Endometrial microvascular endothelial cells (primary cell): Measurements from ENCODE around the gene APOBR. TPM values are rescaled to one million over a fixed set of nuclear protein-coding genes. Genes with fewer than 3 reads are reported as not detected.
"Not testable (repeated sequence)": the region's sequence is repeated elsewhere in the genome, so short reads cannot be mapped to it uniquely, and the experiment has no call there.

ENCODE experiments used
- in situ Hi-C: cut with HindIII; loops from 2 replicates; pipeline ENCODE4 v1.10.0; 2017; ENCODE audit warnings: low sequenced_read_pairs, low pct_unique_long_range_greater_than_20kb; ENCODE audit errors: inconsistent ontology term
- total RNA-seq: library from RNA; depleted of rRNA; stranded (reverse); fragments of >200 nt; gene quantifications from one replicate; pipeline ENCODE4 v1.2.3, GENCODE V29; 2015; ENCODE audit errors: inconsistent ontology term

The APOBR gene
- total RNA-seq, 1 donor from 2014 or later, result not detected

- in situ Hi-C loops, result no loop called here
Observed at GRCh38 chr16:28522792-28523191, 28.3 kb downstream of the APOBR start.

GRCh38 chr16:28524681-28525171, 30.3 kb downstream of the APOBR start:
- in situ Hi-C loops, result no loop called here

GRCh38 chr16:28526201-28527099, 32.0 kb downstream of the APOBR start:
- in situ Hi-C loops, result no loop called here

- in situ Hi-C loops, result not testable (repeated sequence)
Observed at GRCh38 chr16:28527100-28527785, 32.8 kb downstream of the APOBR start.

- in situ Hi-C loops, result no loop called here
Observed at GRCh38 chr16:28527985-28528384, 33.5 kb downstream of the APOBR start.

- in situ Hi-C loops, result no loop called here
Observed at GRCh38 chr16:28528463-28528867, 34.0 kb downstream of the APOBR start.

- in situ Hi-C loops, result no loop called here
Observed at GRCh38 chr16:28529124-28529523, 34.7 kb downstream of the APOBR start.

GRCh38 chr16:28531777-28532744, 37.6 kb downstream of the APOBR start:
- in situ Hi-C loops, result no loop called here

- in situ Hi-C loops, result no loop called here
Observed at GRCh38 chr16:28532940-28533647, 38.7 kb downstream of the APOBR start.

GRCh38 chr16:28534542-28535373, 40.3 kb downstream of the APOBR start:
- in situ Hi-C loops, result no loop called here

GRCh38 chr16:28537076-28537475, 42.6 kb downstream of the APOBR start:
- in situ Hi-C loops, result no loop called here

GRCh38 chr16:28537964-28538732, 43.7 kb downstream of the APOBR start:
- in situ Hi-C loops, result no loop called here

GRCh38 chr16:28538733-28539596, 44.5 kb downstream of the APOBR start, which contains the start of gene NUPR1:
Gene NUPR1, minus strand, starts transcription at chr16:28538974. Its CDS starts 67 bp downstream, at chr16:28538907.
- in situ Hi-C loops, result no loop called here

GRCh38 chr16:28540346-28540745, 45.9 kb downstream of the APOBR start:
- in situ Hi-C loops, result no loop called here

GRCh38 chr16:28542646-28543045, 48.2 kb downstream of the APOBR start:
- in situ Hi-C loops, result no loop called here

- in situ Hi-C loops, result no loop called here
Observed at GRCh38 chr16:28543072-28543471, 48.6 kb downstream of the APOBR start.
